Left lobe of liver (tissue), 2 donors: ENCODE results near the gene NBEA. TPM values are rescaled to one million over a fixed set of nuclear protein-coding genes. Genes with fewer than 3 reads are reported as not detected.
"Not testable (repeated sequence)": the region's sequence is repeated elsewhere in the genome, so short reads cannot be mapped to it uniquely, and the experiment has no call there.

ENCODE experiments used
- ATAC-seq: fragments of 200-7000 bp; cut with Tn5 transposase; one replicate; pipeline ENCODE4 v1.9.1; 2020; ENCODE audit warnings: mild to moderate bottlenecking, moderate library complexity
- DNase-seq: peaks from one replicate; pipeline ENCODE4 v3.0.0-alpha.2; 2020; ENCODE audit warnings: low spot score
- total RNA-seq: library from RNA; stranded (reverse); gene quantifications from one replicate; pipeline ENCODE4 v1.2.1, GENCODE V29; 2021
- donor health status: DM: no; HTN: no; CAD: no; lungs with moderate emphysema.
- donor health status: DM: no; HTN: yes; CAD: no.

The NBEA gene
- total RNA-seq, 1 donor from 2014 or later, result 0.40 TPM

GRCh38 chr13:35356572-35356971, 414.5 kb downstream of the NBEA start:
- DNase-seq (no peak), ATAC-seq (no peak)

GRCh38 chr13:35365883-35366282, 423.8 kb downstream of the NBEA start:
- ATAC-seq, result no peak
- DNase-seq, result no peak

GRCh38 chr13:35367586-35367985, 425.5 kb downstream of the NBEA start:
- no peak for ATAC-seq

GRCh38 chr13:35378939-35379338, 436.9 kb downstream of the NBEA start:
- ATAC-seq (no peak), DNase-seq (no peak)

More at GRCh38 chr13:35367586-35367985, 425.5 kb downstream of the NBEA start:
- no peak for DNase-seq

GRCh38 chr13:35379663-35380062, 437.6 kb downstream of the NBEA start:
- no peak for ATAC-seq
- no peak for DNase-seq

- ATAC-seq, result no peak
Observed at GRCh38 chr13:35387682-35388250, 445.7 kb downstream of the NBEA start.

GRCh38 chr13:35388441-35389355, 446.6 kb downstream of the NBEA start:
- DNase-seq (no peak), ATAC-seq (no peak)

More at GRCh38 chr13:35387682-35388250, 445.7 kb downstream of the NBEA start:
- DNase-seq, result no peak

GRCh38 chr13:35389535-35389934, 447.5 kb downstream of the NBEA start:
- DNase-seq (no peak), ATAC-seq (no peak)

GRCh38 chr13:35392768-35393167, 450.7 kb downstream of the NBEA start:
- DNase-seq, result no peak

GRCh38 chr13:35393886-35394285, 451.8 kb downstream of the NBEA start:
- DNase-seq (no peak), ATAC-seq (no peak)

More at GRCh38 chr13:35392768-35393167, 450.7 kb downstream of the NBEA start:
- no peak for ATAC-seq

GRCh38 chr13:35408285-35408684, 466.2 kb downstream of the NBEA start:
- DNase-seq, ATAC-seq: not testable (repeated sequence)

- ATAC-seq (no peak), DNase-seq (no peak)
Observed at GRCh38 chr13:35411059-35411744, 469.1 kb downstream of the NBEA start.

- DNase-seq (no peak), ATAC-seq (no peak)
Observed at GRCh38 chr13:35448465-35448864, 506.4 kb downstream of the NBEA start.

GRCh38 chr13:35449821-35450220, 507.8 kb downstream of the NBEA start:
- DNase-seq (no peak), ATAC-seq (no peak)

GRCh38 chr13:35455022-35455421, 513.0 kb downstream of the NBEA start:
- DNase-seq (no peak), ATAC-seq (no peak)

GRCh38 chr13:35457258-35457657, 515.2 kb downstream of the NBEA start:
- ATAC-seq, result no peak
- no peak for DNase-seq

GRCh38 chr13:35460061-35460460, 518.0 kb downstream of the NBEA start:
- DNase-seq, result no peak
- ATAC-seq, result no peak

- DNase-seq (no peak), ATAC-seq (no peak)
Observed at GRCh38 chr13:35465371-35465770, 523.3 kb downstream of the NBEA start.

GRCh38 chr13:35468195-35468594, 526.1 kb downstream of the NBEA start:
- ATAC-seq, result no peak
- DNase-seq, result no peak

GRCh38 chr13:35469806-35470525, 527.9 kb downstream of the NBEA start:
- ATAC-seq (no peak), DNase-seq (no peak)
